SK-N-SH (cell line): ENCODE data around the gene AHCY. TPM values are rescaled to one million over a fixed set of nuclear protein-coding genes. Genes with fewer than 3 reads are reported as not detected.

Source experiments
- CTCF ChIA-PET: fragments of 300-600, 350-600 bp; formaldehyde crosslinking; extraction: SDS; loops from one replicate; lab custom pipeline; 2021; lab: Yijun Ruan, JAX
- POLR2A ChIA-PET: fragments of 350-600 bp; sonication (Branson Sonifier 250); formaldehyde crosslinking; extraction: SDS; loops from one replicate; lab custom pipeline; 2020; ENCODE audit warnings: antibody characterized with exemption, inconsistent platforms; lab: Yijun Ruan, JAX
- DNase-seq: peaks from one replicate; pipeline ENCODE4 v3.0.0; 2012
- H2AFZ ChIP-seq: fragments of 200-600 bp; sonication (generic); 2 replicates; pipeline ENCODE4 v1.8.1; 2016; ENCODE audit warnings: antibody characterized with exemption, mild to moderate bottlenecking, low read depth
- H3F3A ChIP-seq: fragments of 200-600 bp; sonication (generic); replicated peaks from 2 replicates; pipeline ENCODE3; 2016; ENCODE audit warnings: antibody characterized with exemption, mild to moderate bottlenecking; ENCODE audit not compliant: insufficient read depth
- H3K27ac ChIP-seq, 2 experiments: fragments of 200-500 bp in 1 of 2; fragments of 200-600 bp in 1 of 2; sonication (Bioruptor generic) in 1 of 2; sonication (generic), shearing (Covaris generic) in 1 of 2; 2 replicates each; pipeline versions ENCODE4 v1.5.1 to v1.6.1; 2014 to 2016; ENCODE audit warnings: low read depth in 2 of 2, inconsistent platforms in 1 of 2, low read length in 1 of 2, mild to moderate bottlenecking in 1 of 2, mixed read lengths in 1 of 2
- H3K27me3 ChIP-seq: fragments of 200-600 bp; sonication (generic), shearing (Covaris generic); 2 replicates; pipeline ENCODE4 v1.6.1; 2016; ENCODE audit warnings: mixed run types; ENCODE audit not compliant: insufficient read depth
- H3K36me3 ChIP-seq, 2 experiments: fragments of 200-500 bp in 1 of 2; fragments of 200-600 bp in 1 of 2; sonication (Bioruptor generic) in 1 of 2; sonication (generic) in 1 of 2; replicated peaks in 1 of 2; 2 replicates each; pipeline versions ENCODE3 to v1.5.1; 2014 to 2016; ENCODE audit warnings: low read length in 1 of 2, mild to moderate bottlenecking in 1 of 2; ENCODE audit not compliant: insufficient read depth in 2 of 2, control insufficient read depth in 1 of 2
- H3K4me1 ChIP-seq, 2 experiments: fragments of 200-500 bp in 1 of 2; fragments of 200-600 bp in 1 of 2; sonication (Bioruptor generic) in 1 of 2; sonication (generic), shearing (Covaris generic) in 1 of 2; 2 replicates each; pipeline versions ENCODE4 v1.5.1 to v1.6.1; 2014 to 2016; ENCODE audit warnings: low read depth in 1 of 2, low read length in 1 of 2, mixed run types in 1 of 2; ENCODE audit not compliant: insufficient read depth in 2 of 2, control insufficient read depth in 1 of 2
- H3K4me2 ChIP-seq: fragments of 200-600 bp; sonication (generic), shearing (Covaris generic); 2 replicates; pipeline ENCODE4 v1.6.1; 2017; ENCODE audit warnings: mixed run types
- H3K4me3 ChIP-seq, 2 experiments: fragments of 200-500 bp in 1 of 2; fragments of 200-600 bp in 1 of 2; sonication (Bioruptor generic) in 1 of 2; sonication (generic), shearing (Covaris generic) in 1 of 2; 2 replicates each; pipeline versions ENCODE4 v1.5.1 to v1.8.1; 2014 to 2016; ENCODE audit warnings: low read depth in 2 of 2, inconsistent platforms in 1 of 2, low read length in 1 of 2, mild to moderate bottlenecking in 1 of 2, mixed read lengths in 1 of 2, moderate library complexity in 1 of 2
- H3K79me2 ChIP-seq: fragments of 200-600 bp; sonication (generic); 2 replicates; pipeline ENCODE4 v1.8.1; 2017; ENCODE audit warnings: mild to moderate bottlenecking; ENCODE audit not compliant: insufficient read depth
- H3K9ac ChIP-seq: fragments of 200-600 bp; sonication (generic); 2 replicates; pipeline ENCODE4 v1.6.1; 2017; ENCODE audit warnings: mixed run types
- H3K9me2 ChIP-seq: fragments of 200-600 bp; sonication (generic); 2 replicates; pipeline ENCODE4 v1.6.1; 2017; ENCODE audit warnings: mixed run types
- H3K9me3 ChIP-seq: fragments of 200-600 bp; sonication (generic); 2 replicates; pipeline ENCODE4 v1.6.1; 2017; ENCODE audit warnings: mixed run types, mild to moderate bottlenecking, moderate library complexity
- H4K20me1 ChIP-seq: fragments of 200-600 bp; sonication (generic); 2 replicates; pipeline ENCODE4 v1.6.1; 2017; ENCODE audit warnings: mild to moderate bottlenecking, mixed run types; ENCODE audit not compliant: insufficient read depth
- CHD2 ChIP-seq: fragments of 150-350 bp; IDR thresholded peaks from 2 replicates; pipeline ENCODE4 v1.6.1; 2018; ENCODE audit warnings: low read length; ENCODE audit not compliant: partially characterized antibody
- ELF1 ChIP-seq: IDR thresholded peaks from 2 replicates; pipeline ENCODE4 v1.4.0; 2012
- EZH2phosphoT487 ChIP-seq: fragments of 200-600 bp; sonication (generic); IDR thresholded peaks from 2 replicates; pipeline ENCODE4 v1.6.1; 2017; ENCODE audit warnings: low read depth, mixed run types, mild to moderate bottlenecking, antibody characterized with exemption, moderate library complexity, borderline replicate concordance
- IRF3 ChIP-seq: fragments of 150-350 bp; IDR thresholded peaks from 2 replicates; pipeline ENCODE4 v1.6.1; 2016; ENCODE audit warnings: mild to moderate bottlenecking, low read depth, low read length
- NFIC ChIP-seq: IDR thresholded peaks from 2 replicates; pipeline ENCODE4 v1.4.0; 2012; ENCODE audit warnings: borderline replicate concordance
- POLR2AphosphoS5 ChIP-seq: IDR thresholded peaks from 2 replicates; pipeline ENCODE4 v1.6.1; 2012; ENCODE audit warnings: low read depth, low read length
- RAD21 ChIP-seq: IDR thresholded peaks from 2 replicates; pipeline ENCODE4 v1.6.1; 2012; ENCODE audit warnings: mild to moderate bottlenecking, low read length
- REST ChIP-seq: IDR thresholded peaks from 2 replicates; pipeline ENCODE4 v1.6.1; 2012; ENCODE audit warnings: mild to moderate bottlenecking, low read depth, low read length, moderate library complexity
- SIN3A ChIP-seq: IDR thresholded peaks from 2 replicates; pipeline ENCODE4 v1.6.1; 2012; ENCODE audit warnings: low read depth, mild to moderate bottlenecking, low read length, moderate library complexity, borderline replicate concordance
- TAF1 ChIP-seq: IDR thresholded peaks from 2 replicates; pipeline ENCODE4 v1.6.1; 2012; ENCODE audit warnings: low read depth, mild to moderate bottlenecking, low read length, moderate library complexity, borderline replicate concordance
- TCF12 ChIP-seq: IDR thresholded peaks from 2 replicates; pipeline ENCODE4 v1.4.0; 2012
- TEAD4 ChIP-seq: IDR thresholded peaks from 2 replicates; pipeline ENCODE4 v1.4.0; 2012; ENCODE audit warnings: mild to moderate bottlenecking, borderline replicate concordance; ENCODE audit not compliant: insufficient read depth
- YY1 ChIP-seq: IDR thresholded peaks from 2 replicates; pipeline ENCODE4 v1.4.0; 2012; ENCODE audit warnings: low read depth, mild to moderate bottlenecking
- WGBS: methylation state at CpG from one replicate; pipeline ENCODE4 v1.1.6; 2017; ENCODE audit warnings: low lambda C conversion rate; 5-methylcytosine and 5-hydroxymethylcytosine counted together
- polyA plus RNA-seq, 3 experiments: library from polyadenylated mRNA; depleted of rRNA; stranded (reverse); fragments of >200 nt; gene quantifications; 2 replicates each; pipeline ENCODE4 v1.2.3, GENCODE V29; 2012
- TF ChIP-seq, protein P1 (sequence below): IDR thresholded peaks from 2 replicates; pipeline ENCODE4 v1.4.0; 2012; ENCODE audit warnings: low read depth, borderline replicate concordance

AHCY gene
- polyA plus RNA-seq, 1 of the 3 experiments (the other 2 are of a cell fraction): 196 TPM

DNA sequence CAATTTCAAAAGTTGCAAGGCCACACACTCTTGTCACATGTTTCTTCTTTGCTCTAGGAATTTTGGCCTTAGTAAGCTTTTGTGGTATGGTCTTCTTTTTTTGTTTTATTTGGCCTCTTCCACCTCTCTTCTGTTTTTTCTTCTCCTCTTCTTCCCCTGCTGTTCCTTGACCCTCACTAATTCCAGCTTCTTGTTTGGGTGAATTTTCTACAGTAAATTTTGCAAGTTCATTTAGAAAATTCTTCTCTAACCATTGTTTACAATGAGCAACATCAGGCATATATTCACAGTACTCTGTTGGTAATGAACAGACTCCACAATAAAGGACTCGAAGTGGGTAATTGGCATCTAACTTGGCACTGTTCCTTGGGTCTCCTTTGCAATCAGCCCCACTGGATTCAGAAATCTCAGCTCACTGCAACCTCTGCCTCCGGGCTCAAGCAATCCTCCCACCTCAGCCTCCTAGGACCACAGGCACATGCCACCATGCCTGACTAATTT lies 57.0 kb downstream of the AHCY start:
- Histone ChIP-seq H3K9me2 (no peaks in the 10 kb centered on the region), H3K9me3 (no peaks in the 10 kb centered on the region), H3K4me2 (no peak overlapping the region), H2AFZ (no peak overlapping the region), H3K9ac (no peak overlapping the region), H3K79me2 (no peaks in the 10 kb centered on the region), H3F3A (peaks cover 2% of the 10 kb centered on the region), H4K20me1 (no peaks in the 10 kb centered on the region), H3K27ac (no peak overlapping the region), H3K27me3 (no peaks in the 10 kb centered on the region), H3K4me3 (no peak overlapping the region), H3K4me1 (peaks cover 0 to 5% of the 10 kb centered on the region in 2 experiments; a peak in 1 of 4 replicates), H3K36me3 (no peaks in the 10 kb centered on the region)
- no peak for DNase-seq
- TF ChIP-seq IRF3 (no peak), TAF1 (no peak), CHD2 (no peak)
- 79% methylated on average over 2 of the region's 2 CpGs for WGBS
- POLR2A ChIA-PET: no interaction called here
- CTCF ChIA-PET: interaction anchor here (0.8 to 1.8 kb wide), 3 partner anchors 9 to 67 kb away, joined by 3 to 5 read pairs (median 4); no protein-coding TSS in a partner anchor

GRCh38 chr20:34243377-34243776 lies 59.8 kb downstream of the AHCY start:
- ChIA-PET POLR2A (no interaction called here), CTCF (no interaction called here)
- H3K4me2 ChIP-seq: no peak overlapping the region
- peaks cover 4% of the 10 kb centered on the region; the same call in 1 of the 2 replicates for H3K9me3 ChIP-seq
- no peaks in the 10 kb centered on the region for H3K9me2 ChIP-seq
- TF ChIP-seq SIN3A (no peak), TCF12 (no peak), ELF1 (no peak), YY1 (no peak), EZH2phosphoT487 (no peak), REST (no peak), RAD21 (no peak), NFIC (no peak), TEAD4 (no peak), IRF3 (no peak), POLR2AphosphoS5 (no peak)
- TF ChIP-seq, protein P1, sequence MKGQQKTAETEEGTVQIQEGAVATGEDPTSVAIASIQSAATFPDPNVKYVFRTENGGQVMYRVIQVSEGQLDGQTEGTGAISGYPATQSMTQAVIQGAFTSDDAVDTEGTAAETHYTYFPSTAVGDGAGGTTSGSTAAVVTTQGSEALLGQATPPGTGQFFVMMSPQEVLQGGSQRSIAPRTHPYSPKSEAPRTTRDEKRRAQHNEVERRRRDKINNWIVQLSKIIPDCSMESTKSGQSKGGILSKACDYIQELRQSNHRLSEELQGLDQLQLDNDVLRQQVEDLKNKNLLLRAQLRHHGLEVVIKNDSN: no peak
- DNase-seq: no peak
- H3K27me3 ChIP-seq: no peaks in the 10 kb centered on the region
- H4K20me1 ChIP-seq: no peaks in the 10 kb centered on the region
- no peak overlapping the region for H3K27ac ChIP-seq
- peaks cover 2% of the 10 kb centered on the region for H3F3A ChIP-seq
- no peak overlapping the region for H3K9ac ChIP-seq
- H3K4me3 ChIP-seq: no peak overlapping the region
- H3K4me1 ChIP-seq: peaks cover 0 to 5% of the 10 kb centered on the region in 2 experiments; a peak in 1 of 4 replicates
- H3K36me3 ChIP-seq: no peaks in the 10 kb centered on the region
- H3K79me2 ChIP-seq: no peaks in the 10 kb centered on the region
- 81% methylated on average over 3 of the region's 3 CpGs for WGBS
- H2AFZ ChIP-seq: no peak overlapping the region
